Anterior cingulate cortex (tissue), 58 donors: ENCODE results near the gene SLC4A7.
"Not testable (repeated sequence)": the region's sequence is repeated elsewhere in the genome, so short reads cannot be mapped to it uniquely, and the experiment has no call there.

Source experiments
- DNase-seq, 58 donors: peaks; one replicate each; lab custom pipeline; 2025; lab: John Stamatoyannopoulos, UW

Gene SLC4A7

DNA sequence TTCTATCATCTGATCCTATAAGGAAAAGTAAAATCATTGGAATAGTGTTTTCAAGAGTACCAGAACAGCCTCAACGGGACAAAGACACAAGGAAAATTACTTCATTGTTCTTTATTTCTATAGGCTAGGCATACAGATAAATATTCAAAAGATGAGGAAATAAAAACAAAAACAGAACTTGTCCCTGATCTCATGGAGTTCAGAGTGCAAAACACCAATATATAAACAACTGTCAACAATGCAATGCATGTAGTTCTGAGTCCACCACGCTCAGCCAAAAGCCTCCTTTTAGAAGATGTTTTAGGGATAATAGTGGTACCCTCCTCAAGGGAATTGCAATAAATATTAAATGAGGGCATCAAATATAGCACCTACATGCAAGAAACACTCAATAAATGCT lies 4.6 kb upstream of the SLC4A7 start:
- DNase-seq = no peak

DNA sequence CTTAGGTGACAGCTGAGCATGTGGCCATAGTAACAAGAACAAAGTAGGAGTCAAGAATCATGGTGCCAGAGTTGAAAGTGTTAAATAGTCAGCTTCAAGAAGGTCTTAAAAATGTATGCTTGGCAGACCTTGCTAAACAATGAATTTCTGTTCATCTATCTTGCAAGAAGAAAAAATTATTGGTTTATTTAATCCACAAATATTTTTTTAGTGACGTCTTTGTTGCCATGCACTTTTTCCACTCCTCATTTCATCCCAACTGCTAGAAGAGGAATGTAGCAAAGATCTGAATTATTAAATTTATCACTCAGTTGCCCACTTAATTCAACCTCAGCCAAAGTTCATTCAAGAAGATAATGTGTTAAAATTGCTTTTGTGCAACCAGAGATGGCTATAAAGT lies 3.2 kb upstream of the SLC4A7 start:
- DNase-seq = no peak

DNA sequence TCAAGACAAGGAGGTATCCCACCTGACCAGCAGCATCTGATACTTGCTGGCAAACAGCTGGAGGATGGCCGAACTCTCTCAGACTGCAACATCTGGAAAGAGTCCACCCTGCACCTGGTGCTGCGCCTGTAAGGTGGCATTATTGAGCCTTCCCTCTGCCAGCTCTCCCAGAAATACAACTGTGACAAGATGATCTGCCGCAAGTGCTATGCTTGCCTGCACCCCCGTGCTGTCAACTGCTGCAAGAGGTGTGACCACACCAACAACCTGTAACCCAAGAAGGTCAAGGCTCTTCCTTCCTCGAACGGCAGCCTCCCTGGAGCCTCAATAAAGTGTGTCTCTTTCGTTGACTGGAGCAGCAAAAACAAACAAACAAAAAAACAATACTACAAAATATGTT lies 2.2 kb upstream of the SLC4A7 start:
- peak in 1 of 58 donors; percentile 2 for DNase-seq

DNA sequence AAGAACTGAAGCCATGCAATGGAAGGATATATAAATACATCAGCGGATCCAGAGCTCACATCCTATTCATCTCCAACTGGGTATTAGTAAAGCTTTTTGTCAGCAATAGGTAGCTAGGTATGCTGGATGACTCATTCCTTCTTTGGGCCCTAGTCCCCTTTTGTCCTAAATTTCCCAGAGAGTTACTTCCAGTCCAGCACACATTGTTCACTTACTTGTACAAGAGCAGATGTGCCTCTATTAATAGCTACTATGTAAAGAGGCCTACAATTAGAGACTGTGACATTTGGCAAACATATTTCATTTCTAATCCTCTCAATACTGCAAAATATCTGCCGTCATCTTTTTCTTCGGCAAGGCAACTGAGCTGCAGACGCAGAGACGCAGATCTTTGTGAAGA lies 1.7 kb upstream of the SLC4A7 start:
- peak in 1 of 58 donors; percentile 1 for DNase-seq

DNA sequence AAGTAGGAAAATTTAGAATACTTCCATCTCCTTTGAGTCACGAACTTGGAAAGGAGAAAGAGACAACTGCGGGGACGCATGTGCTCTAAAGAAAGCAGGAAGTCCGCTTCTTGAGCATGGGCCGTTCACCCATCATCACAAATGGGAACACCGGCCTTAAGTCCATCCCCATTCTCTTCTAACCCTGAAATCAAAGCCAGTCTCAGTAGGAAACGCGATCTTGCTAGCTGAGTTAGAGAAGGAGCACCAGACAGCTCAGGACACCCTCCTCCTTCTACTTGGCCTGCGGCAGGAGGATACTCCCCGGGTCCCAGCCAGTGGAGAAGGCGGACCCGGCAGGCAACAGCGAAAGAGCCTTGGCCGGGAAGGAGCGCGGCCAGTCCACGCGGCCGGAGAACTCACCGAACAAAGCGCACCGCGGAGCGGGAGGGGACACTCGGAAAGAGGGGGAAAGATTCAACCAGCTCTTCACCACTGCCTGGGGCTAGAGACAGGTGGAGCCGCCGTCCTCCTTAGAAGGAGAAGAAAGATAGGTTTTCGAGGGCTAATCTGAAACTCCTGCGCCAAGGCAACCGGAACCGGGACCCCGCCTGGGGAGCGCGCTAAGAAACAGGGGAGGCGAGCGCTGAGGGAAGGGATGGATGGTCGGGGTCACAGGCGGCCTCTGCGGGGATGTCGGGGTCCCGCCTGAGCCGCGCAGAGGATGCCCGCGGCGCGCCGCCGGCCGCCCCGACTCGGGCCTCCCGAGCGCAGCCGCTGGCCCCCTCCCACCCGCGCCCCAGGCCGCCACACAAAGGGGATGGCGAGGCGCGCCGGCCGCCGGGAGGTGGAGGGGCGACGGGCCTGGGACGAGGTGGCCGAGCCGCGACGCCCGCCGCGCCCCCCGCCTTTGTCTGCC lies 818 bp downstream of the SLC4A7 start:
- peak in 48 of 58 donors; percentile 8 to 64 (median 29) for DNase-seq

DNA sequence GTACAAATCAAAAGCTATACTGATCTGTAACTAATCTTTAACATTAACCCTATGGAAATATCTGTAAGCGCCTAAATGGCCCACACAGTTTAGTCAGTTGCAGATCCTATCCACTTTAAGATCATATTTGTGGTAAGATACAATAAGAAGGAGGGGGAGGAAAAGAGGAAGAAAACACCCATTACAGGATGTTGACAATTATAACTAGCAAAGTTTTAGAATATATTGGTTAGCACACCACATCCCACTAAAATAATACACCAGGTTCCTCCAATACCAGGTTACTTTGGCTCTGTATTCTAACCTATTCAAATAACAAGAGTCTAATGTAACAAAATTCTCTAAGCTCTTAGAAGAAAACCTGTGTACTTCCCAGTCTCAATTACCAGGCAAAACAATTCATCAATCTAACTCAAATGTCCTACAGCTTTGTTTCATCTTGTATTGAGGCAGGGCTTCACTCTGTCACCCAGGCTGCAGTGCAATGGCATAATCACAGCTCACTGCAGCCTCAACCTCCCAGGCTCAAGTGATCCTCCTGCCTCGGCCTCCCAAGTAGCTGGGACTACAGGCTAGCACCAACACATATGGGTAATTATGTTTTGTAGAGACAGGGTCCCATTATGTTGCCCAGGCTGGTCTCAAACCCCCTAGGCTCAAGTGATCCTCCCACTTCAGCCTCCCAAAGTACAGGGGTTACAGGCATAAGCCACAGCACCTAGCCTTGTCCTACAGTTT lies 4.2 kb downstream of the SLC4A7 start:
- DNase-seq = no peak

DNA sequence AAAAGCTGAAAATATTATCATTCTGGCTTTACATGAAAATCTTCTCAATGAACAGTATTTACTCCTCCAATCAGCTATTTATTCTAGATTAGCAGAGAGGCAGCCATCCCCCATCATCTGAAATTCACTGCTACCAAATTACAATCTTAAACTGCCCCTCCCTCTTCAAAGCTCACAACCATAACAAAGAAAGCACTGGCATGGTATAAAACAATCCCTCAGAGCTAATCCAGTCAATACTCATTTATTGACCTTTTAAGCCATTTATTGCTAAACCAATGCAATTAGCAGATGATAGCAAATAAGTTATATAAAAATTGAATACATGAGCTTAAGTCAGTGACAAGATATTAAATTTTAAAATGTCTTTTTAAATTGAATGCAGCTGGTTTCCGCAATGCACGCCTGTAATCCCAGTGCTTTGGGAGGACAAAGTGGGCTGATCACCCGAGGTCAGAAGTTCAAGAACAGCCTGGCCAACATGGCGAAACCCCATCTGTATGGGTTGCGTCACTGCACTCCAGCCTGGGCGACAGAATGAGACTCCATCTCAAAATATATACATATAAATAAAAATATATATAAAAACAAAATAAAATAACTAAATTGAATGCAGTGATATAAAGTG lies 12.1 kb downstream of the SLC4A7 start:
- no peak for DNase-seq

DNA sequence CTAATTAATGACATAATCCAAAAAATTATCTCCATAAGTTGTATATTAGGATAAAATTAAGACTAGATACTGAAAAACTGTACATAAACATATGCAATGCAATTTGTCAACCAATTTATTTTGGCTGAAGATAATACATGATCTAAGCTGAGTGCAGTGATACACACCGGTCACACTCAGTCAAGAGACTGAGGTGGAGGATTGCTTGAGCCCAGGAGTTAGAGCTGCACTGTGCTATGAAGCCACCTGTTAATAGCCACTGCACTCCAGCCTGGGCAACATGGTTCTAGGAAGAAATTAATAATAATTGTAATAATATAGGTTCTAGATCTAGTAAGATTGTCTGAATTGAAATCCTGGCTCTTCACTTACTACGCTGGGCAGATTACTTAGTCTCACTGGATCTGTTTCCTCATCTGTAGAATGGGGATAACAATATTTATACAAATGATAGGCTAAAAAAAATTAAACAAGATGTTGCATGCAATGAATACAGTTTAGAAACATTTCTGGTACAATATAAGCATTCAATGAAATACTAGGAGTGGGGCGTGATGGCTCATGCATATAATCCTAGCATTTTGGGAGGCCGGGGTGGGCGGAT lies 15.8 kb downstream of the SLC4A7 start:
- DNase-seq = no peak

DNA sequence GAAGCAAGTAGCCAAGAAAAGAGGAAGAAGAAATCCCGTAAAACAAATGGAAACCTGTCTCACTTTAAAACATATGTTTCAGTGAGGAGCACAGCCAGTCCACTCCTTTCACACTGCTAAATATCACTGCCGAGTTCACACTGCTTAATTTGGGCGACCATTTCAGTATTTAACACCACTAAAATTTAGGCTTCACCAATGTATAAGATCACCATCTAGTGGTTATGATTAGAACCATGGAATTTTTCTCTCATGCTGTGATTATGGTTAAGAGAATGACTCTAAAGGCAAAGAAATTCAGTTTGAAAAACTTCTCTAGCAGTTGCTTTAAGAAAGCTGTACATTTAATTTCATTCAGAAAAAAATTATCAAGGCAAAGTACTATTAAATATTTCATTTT lies 16.6 kb downstream of the SLC4A7 start:
- DNase-seq = peak in 2 of 58 donors; percentile 2 to 36

DNA sequence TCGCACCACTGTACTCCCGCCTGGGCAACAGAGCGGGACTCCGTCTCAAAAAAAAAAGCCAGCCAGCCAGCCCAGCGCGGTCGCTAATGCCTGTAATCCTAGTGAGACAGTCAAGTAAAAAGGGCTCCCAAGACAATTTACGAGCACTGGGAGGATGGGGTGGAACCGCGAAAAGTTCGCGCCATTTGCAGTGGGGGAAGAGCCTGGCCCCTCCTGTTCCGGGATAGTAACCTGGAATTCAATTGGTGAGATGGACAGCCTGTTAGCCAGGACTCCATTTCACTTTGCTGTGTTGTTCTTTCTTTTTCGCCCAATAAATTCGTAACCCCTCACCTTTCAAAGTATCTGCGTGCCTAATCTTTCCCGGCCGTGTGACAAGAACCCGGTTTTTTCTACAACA lies 19.5 kb downstream of the SLC4A7 start:
- no peak for DNase-seq

DNA sequence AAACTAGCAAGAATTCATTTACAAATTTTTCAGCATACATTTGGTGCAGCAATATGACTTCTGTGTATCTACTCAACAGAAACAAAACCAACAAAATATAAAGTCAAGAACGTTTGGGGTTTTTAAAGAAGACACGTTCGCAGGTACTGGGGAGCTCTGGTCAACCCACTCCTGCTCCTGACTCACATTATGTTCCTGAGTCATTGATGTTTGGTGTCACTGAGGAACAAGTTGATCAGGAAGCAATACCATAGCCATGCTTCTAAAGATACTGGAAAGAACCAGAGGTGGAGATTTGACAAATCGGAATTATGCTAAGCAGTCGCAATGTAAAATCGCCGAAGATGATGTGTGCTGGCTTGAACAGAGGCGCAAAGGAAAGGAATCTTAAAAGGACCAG lies 22.0 kb downstream of the SLC4A7 start:
- DNase-seq = no peak

DNA sequence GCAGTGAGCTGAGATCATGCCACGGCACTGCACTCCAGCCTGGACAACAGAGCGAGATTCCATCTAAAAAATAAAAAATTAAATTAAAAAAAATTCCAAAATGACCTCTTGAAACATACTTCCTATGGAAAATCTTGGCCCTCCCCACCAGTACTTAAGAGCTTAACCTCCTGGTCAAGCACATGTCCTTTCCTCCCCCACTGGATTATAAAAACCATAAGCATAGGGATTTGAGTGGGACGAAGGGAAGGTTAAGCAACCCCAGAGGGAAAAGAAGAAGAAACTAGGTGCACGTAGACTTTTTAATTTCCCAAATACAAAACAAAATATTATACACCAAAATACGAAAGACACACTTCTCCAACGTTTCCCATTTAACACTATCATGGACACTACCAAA lies 25.3 kb downstream of the SLC4A7 start:
- no peak for DNase-seq

DNA sequence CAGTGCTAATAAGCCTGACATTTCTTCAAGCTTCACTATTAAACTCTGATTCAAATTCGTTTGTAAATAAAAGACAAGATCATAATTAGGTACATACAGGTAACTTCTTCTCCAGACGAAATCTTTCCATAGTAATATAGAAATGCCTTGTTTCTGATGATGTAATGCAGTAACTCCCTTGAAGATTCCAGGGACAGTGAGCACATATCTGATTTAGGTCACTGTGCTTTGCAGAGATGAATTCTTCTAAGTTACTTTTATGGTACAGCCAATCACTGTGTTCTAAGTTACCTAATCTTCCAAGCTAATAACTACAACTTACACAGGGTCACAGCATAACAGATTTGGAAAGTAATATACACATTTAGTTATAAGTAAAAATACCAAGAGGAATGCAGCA lies 27.6 kb downstream of the SLC4A7 start:
- no peak for DNase-seq

DNA sequence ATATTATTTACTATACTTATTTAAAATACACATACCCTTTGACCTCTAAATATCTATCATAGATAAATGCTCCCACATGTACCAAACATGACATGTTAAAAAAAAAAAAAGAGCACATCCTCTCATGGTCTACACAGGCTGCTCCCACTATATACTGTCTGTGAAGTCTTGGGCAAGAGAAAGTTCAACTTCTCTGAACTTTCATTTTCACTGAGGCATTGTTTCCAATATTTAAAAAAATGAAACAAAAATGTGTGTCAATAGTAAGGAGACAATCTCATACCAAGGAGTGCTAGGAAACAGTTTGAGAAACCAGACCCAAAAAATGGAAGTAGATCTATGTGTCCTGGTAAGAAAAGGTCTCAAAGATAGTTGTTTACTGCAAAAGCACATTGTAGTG lies 29.3 kb downstream of the SLC4A7 start:
- no peak for DNase-seq

DNA sequence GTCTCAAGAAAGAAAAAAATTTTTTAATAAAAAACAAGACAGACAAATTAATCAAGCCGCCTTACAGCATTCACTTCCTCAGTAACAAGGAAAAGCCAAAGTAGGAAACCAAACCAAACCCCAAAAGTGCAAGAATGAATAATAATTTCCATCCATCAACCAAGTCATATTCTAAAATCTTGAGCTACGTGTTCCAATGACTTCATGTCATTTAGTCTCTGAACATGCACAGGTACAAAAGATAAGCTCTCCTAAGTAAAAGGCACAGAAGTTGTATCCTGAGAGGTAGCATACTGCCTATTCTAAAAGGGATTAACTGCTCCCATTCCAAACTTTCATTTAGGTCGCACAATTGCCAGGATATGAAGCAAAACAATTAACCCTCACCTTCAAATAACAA lies 29.7 kb downstream of the SLC4A7 start:
- no peak for DNase-seq

DNA sequence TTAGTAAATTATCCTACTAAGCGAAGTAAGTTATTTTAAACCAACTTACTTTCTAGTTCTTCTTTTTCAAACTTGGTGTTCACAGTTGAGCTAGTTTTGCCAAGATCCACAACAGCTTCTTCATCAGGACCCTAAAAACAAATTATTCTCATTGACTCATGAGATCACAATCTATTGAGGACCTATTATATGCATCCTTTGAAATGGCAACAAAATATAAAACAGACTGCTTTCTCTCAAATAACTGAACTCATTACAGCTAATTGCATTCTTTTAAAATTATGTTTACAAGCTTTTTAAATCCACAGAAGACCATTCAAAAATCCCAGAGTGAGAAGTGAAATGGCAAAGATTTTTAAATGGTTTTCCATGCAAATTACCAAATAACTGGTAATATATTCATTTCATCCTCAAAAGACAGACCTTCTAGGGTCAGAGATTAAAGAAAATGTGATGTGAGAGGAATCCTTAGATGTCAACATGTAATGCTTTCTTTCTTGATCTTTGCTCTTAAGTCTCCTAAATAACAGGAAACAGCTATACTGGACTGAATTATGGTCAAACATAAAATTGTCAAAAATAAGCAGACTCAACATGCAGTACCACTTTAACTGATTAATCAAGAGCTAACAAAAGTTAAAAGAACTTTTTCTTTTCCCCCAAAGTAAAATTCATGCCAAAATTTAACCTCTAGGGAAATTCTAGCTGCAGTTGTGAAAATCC lies 31.7 kb downstream of the SLC4A7 start:
- no peak for DNase-seq

DNA sequence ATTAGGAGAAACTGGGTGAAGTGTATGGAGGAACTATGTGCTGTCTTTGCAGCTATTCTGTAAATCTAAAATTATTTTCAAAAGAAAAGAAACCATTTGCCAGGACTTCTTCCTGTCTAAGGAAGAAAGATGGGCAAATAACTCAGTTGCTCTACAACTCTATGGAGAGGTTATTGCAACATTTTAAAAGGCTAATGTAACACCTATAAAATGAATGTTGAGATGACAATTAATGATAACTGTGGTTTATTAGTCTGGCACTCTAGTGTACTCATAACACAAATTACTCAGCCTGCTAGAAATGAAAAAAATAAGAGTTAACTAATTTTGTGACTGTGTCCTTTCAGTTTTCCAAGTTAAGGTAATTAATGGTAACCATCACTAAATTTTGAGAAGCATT lies 32.3 kb downstream of the SLC4A7 start:
- DNase-seq = no peak

DNA sequence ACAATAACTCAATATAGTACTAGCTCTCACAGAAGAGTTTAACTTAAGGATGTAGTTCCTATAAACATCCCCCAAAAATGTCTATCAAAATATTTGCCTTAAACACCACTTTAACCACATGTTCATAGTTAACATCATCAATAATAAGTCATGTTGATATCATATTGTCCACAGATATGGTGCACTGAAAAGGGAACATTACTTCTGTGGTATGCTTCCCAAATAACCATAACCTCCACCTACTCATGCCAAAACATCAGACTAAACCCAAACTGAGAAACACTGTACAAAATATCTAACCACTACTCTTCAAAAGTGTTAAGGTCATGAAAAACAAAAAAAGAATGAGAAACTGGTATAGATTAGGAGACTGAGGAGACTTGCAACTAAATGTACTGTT lies 32.9 kb downstream of the SLC4A7 start:
- no peak for DNase-seq

DNA sequence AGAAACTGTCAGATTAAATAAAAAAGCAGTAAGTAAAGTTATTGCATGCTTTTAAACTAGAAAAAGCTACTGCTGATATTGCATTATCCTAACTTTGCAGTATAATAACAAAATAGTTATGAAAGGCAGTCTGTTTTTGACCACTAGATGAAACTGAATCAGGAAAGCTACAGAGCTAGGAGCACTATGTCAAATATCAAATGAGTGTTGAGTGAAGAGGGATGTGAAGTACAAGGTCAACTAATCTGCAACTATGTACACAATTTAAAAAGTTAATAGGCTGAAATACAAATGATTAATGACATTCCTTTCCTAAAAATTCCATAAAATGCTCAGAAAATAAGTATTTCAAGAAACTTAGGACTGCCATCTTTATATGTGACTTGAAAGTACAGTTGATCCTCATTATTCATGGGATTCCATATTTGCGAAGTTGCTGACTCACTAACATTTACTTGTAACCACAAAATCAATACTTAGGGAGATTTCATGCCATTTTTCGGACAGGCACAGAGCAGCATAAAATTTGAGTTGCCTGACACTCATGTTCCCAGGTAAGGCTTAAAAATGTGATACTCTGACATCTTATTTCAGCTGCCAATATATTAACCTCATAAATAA lies 34.5 kb downstream of the SLC4A7 start:
- no peak for DNase-seq

DNA sequence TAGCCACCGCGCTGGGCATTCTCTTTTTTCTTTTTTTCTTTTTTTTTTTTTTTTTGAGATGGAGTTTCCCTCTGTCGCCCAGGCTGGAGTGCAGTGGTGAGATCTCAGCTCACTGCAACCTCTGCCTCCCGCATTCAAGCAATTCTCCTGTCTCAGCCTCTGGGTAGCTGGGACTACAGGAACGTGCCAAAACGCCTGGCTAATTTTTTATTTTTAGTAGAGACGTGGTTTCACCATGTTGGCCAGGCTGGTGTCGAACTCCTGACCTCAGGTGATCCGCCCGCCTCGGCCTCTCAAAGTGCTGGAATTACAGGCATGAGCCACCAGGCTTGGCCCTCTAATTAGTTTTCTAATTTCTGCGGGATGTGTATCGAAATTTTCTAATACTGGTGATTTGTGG lies 41.2 kb downstream of the SLC4A7 start:
- DNase-seq = not testable (repeated sequence)
